ENCODE results near the gene SLC4A1. TPM values are rescaled to one million over a fixed set of nuclear protein-coding genes. Genes with fewer than 3 reads are reported as not detected.

The SLC4A1 gene
- total RNA-seq, 1 experiment from 2014 or later, result not detected

- TF ChIP-seq ZNF416 (CRISPR knock-in tag; IDR thresholded peaks at IDR 0.05), result 0 out of 2 replicates have a peak, but pooled peaks have one; percentile 31
- peak; percentile 92 for TF ChIP-seq SP1 (CRISPR knock-in tag; conservative IDR thresholded peaks at IDR 0.05)
- TF ChIP-seq MAX (CRISPR knock-in tag; IDR thresholded peaks at IDR 0.05), result 0 out of 2 replicates have a peak, but pooled peaks have one; percentile 4
- peak; percentile 78 for TF ChIP-seq NFYB (CRISPR knock-in tag; conservative IDR thresholded peaks at IDR 0.05; ENCODE audit: low read depth)
- TF ChIP-seq KAT7 (CRISPR knock-in tag; IDR thresholded peaks at IDR 0.05; ENCODE audit: borderline replicate concordance), result no peak
- TF ChIP-seq NFE2L1 (CRISPR knock-in tag; IDR thresholded peaks at IDR 0.05), result no peak
- peak; percentile 60; the same call in 1 of the 2 replicates for TF ChIP-seq CREM (CRISPR knock-in tag; IDR thresholded peaks at IDR 0.05)
- TF ChIP-seq, protein P1, sequence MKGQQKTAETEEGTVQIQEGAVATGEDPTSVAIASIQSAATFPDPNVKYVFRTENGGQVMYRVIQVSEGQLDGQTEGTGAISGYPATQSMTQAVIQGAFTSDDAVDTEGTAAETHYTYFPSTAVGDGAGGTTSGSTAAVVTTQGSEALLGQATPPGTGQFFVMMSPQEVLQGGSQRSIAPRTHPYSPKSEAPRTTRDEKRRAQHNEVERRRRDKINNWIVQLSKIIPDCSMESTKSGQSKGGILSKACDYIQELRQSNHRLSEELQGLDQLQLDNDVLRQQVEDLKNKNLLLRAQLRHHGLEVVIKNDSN (CRISPR knock-in tag; IDR thresholded peaks at IDR 0.05), result peak; percentile 1; the same call in 1 of the 2 replicates
- ChIA-PET CTCF (interaction anchor here (0.5 to 5.1 kb wide), 13 partner anchors 11 to 176 kb away, joined by 3 to 47 read pairs (median 5); partner anchors contain the start of gene TMUB2), POLR2A (interaction anchor here (1.0 to 1.8 kb wide), 3 partner anchors 12 to 176 kb away, joined by 3 to 9 read pairs (median 4); partner anchors contain the start of gene TMUB2)
- peaks cover 26% of the 10 kb centered on the region for H3K36me3 Mint-ChIP-seq
- peak within 1 kb of the TSS; percentile 85 for H3K4me3 Mint-ChIP-seq
- H3K4me1 Mint-ChIP-seq, result peaks cover 24% of the 10 kb centered on the region
- H3K27me3 Mint-ChIP-seq (ENCODE audit: low read depth), result no peaks in the 10 kb centered on the region
- ATAC-seq (peak; percentile 87), DNase-seq (ENCODE audit: low spot score) (peak; percentile 100)
- peak within 1 kb of the TSS; percentile 98 for H3K27ac Mint-ChIP-seq
- no peaks in the 10 kb centered on the region for H3K9me3 Mint-ChIP-seq
Observed at GRCh38 chr17:44199553-44200477, 68.1 kb downstream of the SLC4A1 start, which contains the start of gene ATXN7L3. Gene ATXN7L3 (minus strand): TSS chr17:44199884. CDS start chr17:44198070, 1,814 bp downstream.

DNA sequence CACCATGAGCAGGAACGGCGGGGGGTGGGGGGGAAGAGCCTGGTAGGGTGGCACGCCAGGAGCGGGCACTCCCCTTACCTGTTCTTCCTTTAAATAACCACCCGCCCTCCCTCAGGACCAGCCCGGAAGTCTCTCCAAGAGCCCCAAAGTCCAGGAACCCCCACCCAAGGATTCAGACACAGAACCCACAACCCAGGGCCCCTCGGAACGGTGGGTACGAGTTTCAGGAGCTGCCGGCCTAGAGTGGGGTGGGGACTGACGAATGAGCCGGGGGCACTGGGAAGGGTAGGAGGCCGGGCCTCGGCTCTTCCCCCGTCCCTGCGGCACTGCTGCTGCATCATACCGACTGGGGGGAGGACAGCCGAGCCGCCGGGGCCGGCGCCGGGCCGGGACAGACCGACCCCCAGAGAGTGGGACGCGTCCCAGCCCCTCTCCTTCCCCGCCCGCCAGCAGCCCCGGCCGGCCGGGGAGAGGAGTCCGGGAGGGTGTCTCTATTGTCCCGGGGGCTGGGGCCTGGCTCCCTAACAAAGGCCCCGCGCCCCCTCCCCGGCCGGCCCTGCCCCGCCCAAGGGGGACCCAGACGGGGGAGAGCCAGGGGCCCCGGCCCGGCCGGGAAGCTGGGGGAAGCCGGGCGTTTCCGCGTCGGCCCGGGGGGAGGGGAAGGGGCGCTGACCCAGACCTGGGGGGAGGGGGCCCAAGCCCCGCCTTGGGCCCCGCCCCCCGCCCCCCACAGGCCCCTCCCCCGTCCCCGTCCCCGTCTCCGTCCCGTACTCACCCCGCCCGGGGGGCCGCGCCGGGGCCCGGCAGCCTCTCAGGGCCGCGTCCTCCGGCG lies 69.0 kb downstream of the SLC4A1 start:
- ChIA-PET CTCF (interaction anchor here (0.5 to 5.1 kb wide), 17 partner anchors 12 to 383 kb away, joined by 3 to 47 read pairs (median 4); partner anchors contain the start of genes ASB16, FAM171A2 and TMUB2), POLR2A (interaction anchor here (0.6 to 1.2 kb wide), 3 partner anchors 11 to 177 kb away, joined by 3 to 4 read pairs (median 4); no protein-coding TSS in a partner anchor)
- H3K36me3 Mint-ChIP-seq, result peaks cover 35% of the 10 kb centered on the region
- DNase-seq (ENCODE audit: low spot score), result peak; percentile 61
- H3K4me1 Mint-ChIP-seq, result peaks cover 22% of the 10 kb centered on the region
- peak overlapping the region; percentile 71 for H3K4me3 Mint-ChIP-seq
- peak; percentile 6 for ATAC-seq
- no peaks in the 10 kb centered on the region for H3K9me3 Mint-ChIP-seq
- TF ChIP-seq HMGXB4 (CRISPR knock-in tag; IDR thresholded peaks at IDR 0.05), result no peak
- TF ChIP-seq ZNF121 (CRISPR knock-in tag; IDR thresholded peaks at IDR 0.05), result no peak
- TF ChIP-seq KAT7 (CRISPR knock-in tag; IDR thresholded peaks at IDR 0.05; ENCODE audit: borderline replicate concordance), result 0 out of 2 replicates have a peak, but pooled peaks have one; percentile 53
- no peak for TF ChIP-seq ZNF396 (CRISPR knock-in tag; IDR thresholded peaks at IDR 0.05; ENCODE audit: borderline replicate concordance)
- TF ChIP-seq NFE2L1 (CRISPR knock-in tag; IDR thresholded peaks at IDR 0.05), result no peak
- 0 out of 2 replicates have a peak, but pooled peaks have one; percentile 26 for TF ChIP-seq RELA (CRISPR knock-in tag; IDR thresholded peaks at IDR 0.05; ENCODE audit: borderline replicate concordance)
- no peak for TF ChIP-seq TCF7 (CRISPR knock-in tag; IDR thresholded peaks at IDR 0.05; ENCODE audit: low read depth)
- TF ChIP-seq TP53 (CRISPR knock-in tag; IDR thresholded peaks at IDR 0.05), result no peak
- no peak for TF ChIP-seq ZNF532 (CRISPR knock-in tag; IDR thresholded peaks at IDR 0.05; ENCODE audit: borderline replicate concordance)
- no peaks in the 10 kb centered on the region for H3K27me3 Mint-ChIP-seq (ENCODE audit: low read depth)
- H3K27ac Mint-ChIP-seq, result peak overlapping the region; percentile 55; the same call in 1 of the 2 replicates
